ENCODE measurements around the gene CASKIN2. TPM values are rescaled to one million over a fixed set of nuclear protein-coding genes. Genes with fewer than 3 reads are reported as not detected.

The CASKIN2 gene
- total RNA-seq, 1 experiment from 2014 or later = 41.8 TPM

DNA sequence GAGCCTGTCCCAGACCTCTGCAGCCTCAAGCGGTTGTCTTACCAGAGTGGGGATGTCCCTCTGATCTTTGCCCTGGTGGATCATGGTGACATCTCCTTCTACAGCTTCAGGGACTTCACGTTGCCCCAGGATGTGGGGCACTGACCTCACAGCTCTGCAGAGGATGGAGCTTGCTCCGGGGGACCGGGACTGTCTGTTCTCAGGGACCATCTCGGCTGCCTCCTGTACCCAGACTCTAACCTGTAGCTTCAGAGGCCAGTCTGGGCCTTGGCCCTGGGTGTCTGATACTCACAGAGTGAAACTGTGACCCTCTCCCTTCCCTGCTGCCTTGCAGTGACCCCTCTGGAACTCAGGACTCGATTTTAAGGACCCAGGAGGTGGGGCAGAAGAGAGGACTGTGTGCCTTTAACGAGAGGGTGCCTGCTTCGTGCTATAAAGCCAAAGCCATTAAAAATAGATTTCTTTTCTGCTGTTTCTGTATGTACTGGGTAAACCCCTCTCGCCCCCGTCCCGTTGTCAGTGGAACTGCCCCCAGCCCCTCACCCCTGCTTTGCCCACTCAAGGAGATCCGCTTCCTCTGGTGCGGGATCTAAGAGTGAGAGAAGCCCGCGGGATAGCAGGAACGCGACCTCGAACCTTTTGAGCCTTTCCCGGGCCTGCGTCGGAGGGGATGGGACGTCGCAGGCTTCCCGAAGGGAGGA, 9.1 kb upstream of the CASKIN2 start:
- intact Hi-C loops (cut with micrococcal nuclease; ENCODE audit: unreplicated experiment) = loop anchor here (2.0 kb wide), 1 partner anchor 98 kb away; no protein-coding TSS in a partner anchor
- Mint-ChIP-seq H3K27ac (ENCODE audit: unreplicated experiment) (peak overlapping the region; percentile 57), H3K4me1 (ENCODE audit: low read depth, unreplicated experiment) (peaks cover 16% of the 10 kb centered on the region), H3K9me3 (ENCODE audit: unreplicated experiment) (no peaks in the 10 kb centered on the region), H3K4me3 (ENCODE audit: unreplicated experiment) (peak overlapping the region; percentile 92), H3K27me3 (ENCODE audit: insufficient read depth, unreplicated experiment) (no peaks in the 10 kb centered on the region), H3K36me3 (ENCODE audit: insufficient read depth, unreplicated experiment) (peaks cover 58% of the 10 kb centered on the region)
- POLR2A ChIA-PET = interaction anchor here (0.5 to 1.8 kb wide), 9 partner anchors 8 to 645 kb away, joined by 3 to 26 read pairs (median 6); partner anchors contain the start of genes GRB2, MIF4GD, TMEM94 and TSEN54
- TF ChIP-seq, protein P1, sequence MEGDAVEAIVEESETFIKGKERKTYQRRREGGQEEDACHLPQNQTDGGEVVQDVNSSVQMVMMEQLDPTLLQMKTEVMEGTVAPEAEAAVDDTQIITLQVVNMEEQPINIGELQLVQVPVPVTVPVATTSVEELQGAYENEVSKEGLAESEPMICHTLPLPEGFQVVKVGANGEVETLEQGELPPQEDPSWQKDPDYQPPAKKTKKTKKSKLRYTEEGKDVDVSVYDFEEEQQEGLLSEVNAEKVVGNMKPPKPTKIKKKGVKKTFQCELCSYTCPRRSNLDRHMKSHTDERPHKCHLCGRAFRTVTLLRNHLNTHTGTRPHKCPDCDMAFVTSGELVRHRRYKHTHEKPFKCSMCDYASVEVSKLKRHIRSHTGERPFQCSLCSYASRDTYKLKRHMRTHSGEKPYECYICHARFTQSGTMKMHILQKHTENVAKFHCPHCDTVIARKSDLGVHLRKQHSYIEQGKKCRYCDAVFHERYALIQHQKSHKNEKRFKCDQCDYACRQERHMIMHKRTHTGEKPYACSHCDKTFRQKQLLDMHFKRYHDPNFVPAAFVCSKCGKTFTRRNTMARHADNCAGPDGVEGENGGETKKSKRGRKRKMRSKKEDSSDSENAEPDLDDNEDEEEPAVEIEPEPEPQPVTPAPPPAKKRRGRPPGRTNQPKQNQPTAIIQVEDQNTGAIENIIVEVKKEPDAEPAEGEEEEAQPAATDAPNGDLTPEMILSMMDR (IDR thresholded peaks at IDR 0.05; ENCODE audit: insufficient read depth in 1 of 2, low read depth in 1 of 2, low read length in 1 of 2, severe bottlenecking in 1 of 2, unreplicated experiment in 1 of 2) = no peak
- DNase-seq = no peak
- CTCF ChIA-PET = interaction anchor here (0.5 to 3.2 kb wide), 6 partner anchors 8 to 774 kb away, joined by 3 to 52 read pairs (median 4); partner anchors contain the start of genes SLC25A19 and TSEN54
- Histone ChIP-seq H3K4me1 (peaks cover 5% of the 10 kb centered on the region; the same call in 1 of the 2 replicates), H3K4me3 (ENCODE audit: low read depth, low read length) (peak overlapping the region; percentile 59), H3K36me3 (ENCODE audit: control insufficient read depth, insufficient read depth, low read length) (no peaks in the 10 kb centered on the region; the same call in 1 of the 2 replicates), H3K27me3 (replicated peaks; ENCODE audit: control insufficient read depth, insufficient read depth, low read length) (no peaks in the 10 kb centered on the region), H3K9me3 (no peaks in the 10 kb centered on the region)
- BruUV-seq (replicated peaks) = TSS peak; percentile 66

DNA sequence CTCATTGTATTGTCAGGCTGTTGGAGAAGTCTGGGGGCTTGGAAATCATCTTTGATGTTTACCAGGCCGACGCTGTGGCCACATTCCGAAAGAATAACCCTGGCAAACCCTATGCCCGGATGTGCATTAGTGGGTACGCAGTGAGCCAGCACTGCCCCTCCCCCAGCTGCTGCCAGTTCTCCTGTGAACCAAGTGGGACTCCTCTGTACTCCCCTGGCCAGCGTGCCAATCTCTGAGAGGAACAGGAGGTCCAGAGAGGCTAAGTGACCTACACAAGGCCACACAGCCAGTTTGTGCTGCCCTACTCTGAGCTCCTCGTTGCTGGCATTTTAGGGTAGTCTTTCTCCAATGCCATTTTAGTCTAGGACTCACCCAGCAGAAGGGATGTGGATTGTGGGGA, 8.3 kb upstream of the CASKIN2 start:
- no peak for DNase-seq
- Histone ChIP-seq H3K4me1 (peaks cover 5% of the 10 kb centered on the region; the same call in 1 of the 2 replicates), H3K36me3 (ENCODE audit: control insufficient read depth, insufficient read depth, low read length) (no peaks in the 10 kb centered on the region; the same call in 1 of the 2 replicates), H3K4me3 (ENCODE audit: low read depth, low read length) (no peak overlapping the region), H3K27me3 (replicated peaks; ENCODE audit: control insufficient read depth, insufficient read depth, low read length) (no peaks in the 10 kb centered on the region), H3K9me3 (no peaks in the 10 kb centered on the region)
- Mint-ChIP-seq H3K9me3 (ENCODE audit: unreplicated experiment) (no peaks in the 10 kb centered on the region), H3K4me3 (ENCODE audit: unreplicated experiment) (peak overlapping the region; percentile 92), H3K4me1 (ENCODE audit: low read depth, unreplicated experiment) (peaks cover 16% of the 10 kb centered on the region), H3K27ac (ENCODE audit: unreplicated experiment) (peak overlapping the region; percentile 57), H3K36me3 (ENCODE audit: insufficient read depth, unreplicated experiment) (peaks cover 61% of the 10 kb centered on the region), H3K27me3 (ENCODE audit: insufficient read depth, unreplicated experiment) (no peaks in the 10 kb centered on the region)
- ChIA-PET CTCF (no interaction called here), POLR2A (interaction anchor here (1.4 kb wide), 1 partner anchor 118 kb away, joined by 4 read pairs; the partner anchor contains the start of gene GRB2)
- intact Hi-C loops (cut with micrococcal nuclease; ENCODE audit: unreplicated experiment) = loop anchor here (2.0 kb wide), 1 partner anchor 97 kb away; no protein-coding TSS in a partner anchor
- TF ChIP-seq, protein P1 (IDR thresholded peaks at IDR 0.05; ENCODE audit: insufficient read depth in 1 of 2, low read depth in 1 of 2, low read length in 1 of 2, severe bottlenecking in 1 of 2, unreplicated experiment in 1 of 2) = no peak
- BruUV-seq (replicated peaks) = no TSS peak

DNA sequence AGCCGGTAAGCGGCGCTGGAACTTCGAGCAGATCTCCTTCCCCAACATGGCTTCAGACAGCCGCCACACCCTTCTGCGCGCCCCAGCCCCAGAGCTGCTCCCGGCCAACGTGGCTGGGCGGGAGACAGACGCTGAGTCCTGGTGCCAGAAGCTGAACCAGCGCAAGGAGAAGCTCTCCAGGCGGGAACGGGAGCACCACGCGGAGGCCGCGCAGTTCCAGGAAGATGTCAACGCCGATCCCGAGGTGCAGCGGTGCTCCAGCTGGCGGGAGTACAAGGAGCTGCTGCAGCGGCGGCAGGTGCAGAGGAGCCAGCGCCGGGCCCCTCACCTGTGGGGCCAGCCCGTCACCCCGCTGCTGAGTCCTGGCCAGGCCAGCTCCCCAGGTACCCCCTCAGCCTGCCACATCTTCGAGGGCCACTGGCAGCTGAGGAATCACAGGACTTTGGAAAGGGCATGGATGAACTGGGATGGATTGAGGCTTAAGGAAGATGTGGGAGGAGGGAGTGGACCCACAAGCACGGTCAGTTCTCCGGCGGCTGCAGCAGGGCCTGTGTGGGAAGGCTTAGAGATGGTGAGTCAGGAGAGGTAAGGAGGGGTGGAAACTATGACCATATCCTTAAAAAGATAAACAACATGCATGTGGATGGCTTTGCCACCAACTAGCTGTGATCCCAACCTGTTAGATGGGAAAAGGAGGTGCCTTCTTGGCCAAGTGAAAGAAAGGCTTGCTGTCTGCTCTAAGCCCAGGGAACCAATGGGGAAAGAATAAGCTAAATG, 6.8 kb upstream of the CASKIN2 start:
- ChIA-PET CTCF (interaction anchor here (0.7 kb wide), 1 partner anchor 684 kb away, joined by 3 read pairs; no protein-coding TSS in a partner anchor), POLR2A (no interaction called here)
- DNase-seq = no peak
- Mint-ChIP-seq H3K4me1 (ENCODE audit: low read depth, unreplicated experiment) (peaks cover 28% of the 10 kb centered on the region), H3K9me3 (ENCODE audit: unreplicated experiment) (no peaks in the 10 kb centered on the region), H3K4me3 (ENCODE audit: unreplicated experiment) (no peak overlapping the region), H3K27me3 (ENCODE audit: insufficient read depth, unreplicated experiment) (no peaks in the 10 kb centered on the region), H3K36me3 (ENCODE audit: insufficient read depth, unreplicated experiment) (peaks cover 69% of the 10 kb centered on the region), H3K27ac (ENCODE audit: unreplicated experiment) (no peak overlapping the region)
- Histone ChIP-seq H3K36me3 (ENCODE audit: control insufficient read depth, insufficient read depth, low read length) (no peaks in the 10 kb centered on the region; the same call in 1 of the 2 replicates), H3K4me3 (ENCODE audit: low read depth, low read length) (no peak overlapping the region), H3K9me3 (no peaks in the 10 kb centered on the region), H3K4me1 (peaks cover 9% of the 10 kb centered on the region; the same call in 1 of the 2 replicates), H3K27me3 (replicated peaks; ENCODE audit: control insufficient read depth, insufficient read depth, low read length) (no peaks in the 10 kb centered on the region)
- TF ChIP-seq, protein P1 (IDR thresholded peaks at IDR 0.05; ENCODE audit: insufficient read depth in 1 of 2, low read depth in 1 of 2, low read length in 1 of 2, severe bottlenecking in 1 of 2, unreplicated experiment in 1 of 2) = no peak
- no TSS peak for BruUV-seq (replicated peaks)
- intact Hi-C loops (cut with micrococcal nuclease; ENCODE audit: unreplicated experiment) = no loop called here

All from Caco-2 (cell line).